Cardiac muscle cell (in vitro differentiated cells and primary cell): Measurements from ENCODE around the gene CPZ. TPM values are rescaled to one million over a fixed set of nuclear protein-coding genes. Genes with fewer than 3 reads are reported as not detected.

Source experiments
- DNase-seq, 2 donors: peaks; one replicate each; pipeline versions ENCODE4 v3.0.0 to v3.0.0-alpha.2; 2010 to 2017; ENCODE audit warnings: low read depth in 1 of 2, low spot score in 1 of 2
- H3K27ac ChIP-seq: fragments of 200-600 bp; sonication (generic); 2 replicates; pipeline ENCODE4 v1.5.1; 2016
- H3K27me3 ChIP-seq: fragments of 200-600 bp; sonication (generic); 2 replicates; pipeline ENCODE4 v1.6.0; 2016; ENCODE audit warnings: control low read depth
- H3K36me3 ChIP-seq: fragments of 200-600 bp; sonication (generic); 2 replicates; pipeline ENCODE4 v1.5.1; 2016; ENCODE audit warnings: control low read depth
- H3K4me1 ChIP-seq: fragments of 200-600 bp; sonication (generic); 2 replicates; pipeline ENCODE4 v1.8.1; 2017; ENCODE audit warnings: low read depth, mild to moderate bottlenecking, mixed run types
- H3K4me3 ChIP-seq: fragments of 200-600 bp; sonication (generic); 2 replicates; pipeline ENCODE4 v1.5.1; 2016; ENCODE audit warnings: mild to moderate bottlenecking
- H3K9me3 ChIP-seq: fragments of 200-600 bp; sonication (generic); 2 replicates; pipeline ENCODE4 v1.5.1; 2017; ENCODE audit warnings: low read depth, mild to moderate bottlenecking, control low read depth
- CTCF ChIP-seq: IDR thresholded peaks from 2 replicates; pipeline ENCODE4 v1.5.1; 2012; ENCODE audit warnings: low read depth, mild to moderate bottlenecking, low read length
- polyA plus RNA-seq: library from polyadenylated mRNA; unstranded; fragments of >200 nt; fragmentation: Nextera tagmentation; extraction: Ambion mirVana; gene quantifications from 2 replicates; pipeline ENCODE4 v1.2.1, GENCODE V29; 2016
- total RNA-seq: library from RNA; depleted of rRNA; stranded (reverse); fragments of >200 nt; gene quantifications from 2 replicates; pipeline ENCODE4 v1.2.3, GENCODE V29; 2016

CPZ gene
- total and polyA plus RNA-seq, 2 experiments from 2014 or later: 4.7 to 12.0 TPM

GRCh38 chr4:8568068-8568668 lies 24.4 kb upstream of the CPZ start:
- Histone ChIP-seq H3K27ac (no peak overlapping the region), H3K4me1 (no peaks in the 10 kb centered on the region), H3K9me3 (no peaks in the 10 kb centered on the region), H3K36me3 (no peaks in the 10 kb centered on the region), H3K4me3 (no peak overlapping the region), H3K27me3 (no peaks in the 10 kb centered on the region)
- no peak for TF ChIP-seq CTCF
- DNase-seq: no peak

- no peaks in the 10 kb centered on the region for H3K9me3 ChIP-seq
- H3K27me3 ChIP-seq: no peaks in the 10 kb centered on the region
- H3K4me1 ChIP-seq: no peaks in the 10 kb centered on the region
- no peak overlapping the region for H3K27ac ChIP-seq
- DNase-seq: no peak
- TF ChIP-seq CTCF: no peak
- no peak overlapping the region for H3K4me3 ChIP-seq
- H3K36me3 ChIP-seq: no peaks in the 10 kb centered on the region
Measured at GRCh38 chr4:8570201-8570600, 22.4 kb upstream of the CPZ start.

- H3K36me3 ChIP-seq: no peaks in the 10 kb centered on the region
- no peak for DNase-seq
- no peak overlapping the region for H3K4me3 ChIP-seq
- H3K9me3 ChIP-seq: no peaks in the 10 kb centered on the region
- peaks cover under 1% of the 10 kb centered on the region for H3K27me3 ChIP-seq
- H3K4me1 ChIP-seq: no peaks in the 10 kb centered on the region
- TF ChIP-seq CTCF: no peak
- no peak overlapping the region for H3K27ac ChIP-seq
Measured at GRCh38 chr4:8571702-8572685, 20.6 kb upstream of the CPZ start.

- TF ChIP-seq CTCF: no peak
- no peak overlapping the region for H3K27ac ChIP-seq
- H3K4me3 ChIP-seq: no peak overlapping the region
- no peaks in the 10 kb centered on the region for H3K9me3 ChIP-seq
- no peaks in the 10 kb centered on the region for H3K4me1 ChIP-seq
- no peaks in the 10 kb centered on the region for H3K36me3 ChIP-seq
- peaks cover 12% of the 10 kb centered on the region for H3K27me3 ChIP-seq
- DNase-seq: no peak
Measured at GRCh38 chr4:8573266-8573665, 19.3 kb upstream of the CPZ start.

- Histone ChIP-seq H3K27ac (no peak overlapping the region), H3K36me3 (no peaks in the 10 kb centered on the region), H3K4me3 (no peak overlapping the region), H3K27me3 (peaks cover 26% of the 10 kb centered on the region), H3K9me3 (no peaks in the 10 kb centered on the region), H3K4me1 (no peaks in the 10 kb centered on the region)
- no peak for TF ChIP-seq CTCF
- no peak for DNase-seq
Measured at GRCh38 chr4:8574796-8575370, 17.7 kb upstream of the CPZ start.
